ENCODE data around the gene AWAT2.

DNA sequence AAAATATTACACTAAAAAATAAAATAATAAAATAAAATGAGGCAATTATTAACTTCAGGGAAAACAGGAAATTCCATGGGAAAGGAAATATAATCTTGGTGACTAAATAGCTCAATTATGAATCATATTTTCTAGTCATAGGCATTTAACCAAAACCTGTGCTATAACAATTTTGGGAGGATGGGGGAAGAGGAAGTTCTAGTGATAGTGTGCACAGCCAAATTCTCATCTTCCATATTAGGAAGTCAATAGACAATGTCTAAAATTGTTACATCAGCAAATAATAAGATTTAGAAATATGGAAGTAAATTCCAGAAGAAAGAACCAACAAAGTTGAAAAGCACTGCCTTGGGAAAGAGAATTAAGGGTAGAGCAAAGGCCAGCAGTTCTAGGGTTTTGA lies 2.8 kb downstream of the AWAT2 start:
- TF ChIP-seq, protein P1, sequence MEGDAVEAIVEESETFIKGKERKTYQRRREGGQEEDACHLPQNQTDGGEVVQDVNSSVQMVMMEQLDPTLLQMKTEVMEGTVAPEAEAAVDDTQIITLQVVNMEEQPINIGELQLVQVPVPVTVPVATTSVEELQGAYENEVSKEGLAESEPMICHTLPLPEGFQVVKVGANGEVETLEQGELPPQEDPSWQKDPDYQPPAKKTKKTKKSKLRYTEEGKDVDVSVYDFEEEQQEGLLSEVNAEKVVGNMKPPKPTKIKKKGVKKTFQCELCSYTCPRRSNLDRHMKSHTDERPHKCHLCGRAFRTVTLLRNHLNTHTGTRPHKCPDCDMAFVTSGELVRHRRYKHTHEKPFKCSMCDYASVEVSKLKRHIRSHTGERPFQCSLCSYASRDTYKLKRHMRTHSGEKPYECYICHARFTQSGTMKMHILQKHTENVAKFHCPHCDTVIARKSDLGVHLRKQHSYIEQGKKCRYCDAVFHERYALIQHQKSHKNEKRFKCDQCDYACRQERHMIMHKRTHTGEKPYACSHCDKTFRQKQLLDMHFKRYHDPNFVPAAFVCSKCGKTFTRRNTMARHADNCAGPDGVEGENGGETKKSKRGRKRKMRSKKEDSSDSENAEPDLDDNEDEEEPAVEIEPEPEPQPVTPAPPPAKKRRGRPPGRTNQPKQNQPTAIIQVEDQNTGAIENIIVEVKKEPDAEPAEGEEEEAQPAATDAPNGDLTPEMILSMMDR (IDR thresholded peaks at IDR 0.05), result no peak
- TF ChIP-seq EP300 (IDR thresholded peaks at IDR 0.05) (no peak), POLR2A (IDR thresholded peaks at IDR 0.05) (no peak)
